ENCODE measurements around the gene SUN1.

DNA sequence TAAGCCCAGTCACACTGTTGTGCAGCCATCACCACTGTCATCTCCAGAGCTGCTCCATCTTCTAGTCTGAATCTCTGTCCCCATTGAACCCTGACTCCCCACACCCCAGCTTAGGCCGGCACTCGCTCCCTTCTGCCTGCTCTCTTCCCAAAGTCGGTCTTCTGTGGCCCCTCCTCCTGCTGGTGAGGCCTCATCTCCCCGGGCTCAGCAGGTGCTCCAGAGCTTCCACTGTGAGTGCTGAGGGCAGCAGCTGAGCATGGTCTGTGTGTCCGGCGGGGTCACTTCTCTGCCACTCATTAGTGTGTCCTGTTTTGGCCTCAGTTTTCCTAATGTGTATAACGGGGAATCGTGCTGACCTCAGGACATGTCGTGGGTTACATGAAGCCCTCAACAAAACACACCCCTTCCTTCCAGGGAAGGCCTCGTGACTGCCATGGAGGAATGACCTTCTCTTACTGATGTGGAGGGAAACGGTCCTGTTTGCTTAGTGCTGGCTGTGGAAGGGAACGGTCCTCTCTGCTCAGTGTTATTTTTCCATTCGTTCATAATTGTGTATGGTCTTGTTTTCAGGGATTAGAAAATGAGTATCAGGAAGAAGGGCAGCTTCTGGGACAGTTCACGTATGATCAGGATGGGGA, 39.7 kb downstream of the SUN1 start:
- TF ChIP-seq, protein P1, sequence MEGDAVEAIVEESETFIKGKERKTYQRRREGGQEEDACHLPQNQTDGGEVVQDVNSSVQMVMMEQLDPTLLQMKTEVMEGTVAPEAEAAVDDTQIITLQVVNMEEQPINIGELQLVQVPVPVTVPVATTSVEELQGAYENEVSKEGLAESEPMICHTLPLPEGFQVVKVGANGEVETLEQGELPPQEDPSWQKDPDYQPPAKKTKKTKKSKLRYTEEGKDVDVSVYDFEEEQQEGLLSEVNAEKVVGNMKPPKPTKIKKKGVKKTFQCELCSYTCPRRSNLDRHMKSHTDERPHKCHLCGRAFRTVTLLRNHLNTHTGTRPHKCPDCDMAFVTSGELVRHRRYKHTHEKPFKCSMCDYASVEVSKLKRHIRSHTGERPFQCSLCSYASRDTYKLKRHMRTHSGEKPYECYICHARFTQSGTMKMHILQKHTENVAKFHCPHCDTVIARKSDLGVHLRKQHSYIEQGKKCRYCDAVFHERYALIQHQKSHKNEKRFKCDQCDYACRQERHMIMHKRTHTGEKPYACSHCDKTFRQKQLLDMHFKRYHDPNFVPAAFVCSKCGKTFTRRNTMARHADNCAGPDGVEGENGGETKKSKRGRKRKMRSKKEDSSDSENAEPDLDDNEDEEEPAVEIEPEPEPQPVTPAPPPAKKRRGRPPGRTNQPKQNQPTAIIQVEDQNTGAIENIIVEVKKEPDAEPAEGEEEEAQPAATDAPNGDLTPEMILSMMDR (IDR thresholded peaks at IDR 0.05), result no peak
- no peak for TF ChIP-seq POLR2A (IDR thresholded peaks at IDR 0.05)
